ENCODE measurements around the gene PSD4.

Gene PSD4

GRCh38 chr2:113173542-113174375 is at the start of gene PSD4:
Gene PSD4 (plus strand): TSS chr2:113173971. CDS start chr2:113182457, 8,486 bp downstream.
- Histone ChIP-seq H3K27me3 (ENCODE audit: insufficient read depth, insufficient read length) (no peaks in the 10 kb centered on the region), H3K4me1 (ENCODE audit: insufficient read depth, insufficient read length) (peaks cover 13% of the 10 kb centered on the region), H3K36me3 (ENCODE audit: insufficient read depth, insufficient read length, low read length) (no peaks in the 10 kb centered on the region), H3K9me3 (ENCODE audit: insufficient read depth, low read length) (no peaks in the 10 kb centered on the region), H3K9ac (ENCODE audit: insufficient read length, low read depth) (no peak within 1 kb of the TSS), H3K4me3 (ENCODE audit: insufficient read length, low read depth) (no peak within 1 kb of the TSS)
- TF ChIP-seq ZNF274 (IDR thresholded peaks at IDR 0.05; ENCODE audit: low read depth, low read length) (no peak), YY1 (IDR thresholded peaks at IDR 0.05; ENCODE audit: insufficient read depth, insufficient read length) (no peak), SUZ12 (IDR thresholded peaks at IDR 0.05; ENCODE audit: extremely low read depth, insufficient read depth, insufficient read length) (no peak)
- DNase-seq (ENCODE audit: low read depth, low spot score) = no peak

- Histone ChIP-seq H3K9ac (ENCODE audit: insufficient read length, low read depth) (no peak overlapping the region), H3K36me3 (ENCODE audit: insufficient read depth, insufficient read length, low read length) (no peaks in the 10 kb centered on the region), H3K4me3 (ENCODE audit: insufficient read length, low read depth) (no peak overlapping the region), H3K9me3 (ENCODE audit: insufficient read depth, low read length) (no peaks in the 10 kb centered on the region), H3K4me1 (ENCODE audit: insufficient read depth, insufficient read length) (no peaks in the 10 kb centered on the region), H3K27me3 (ENCODE audit: insufficient read depth, insufficient read length) (peaks cover 3% of the 10 kb centered on the region)
- no peak for DNase-seq (ENCODE audit: low read depth, low spot score)
- no peak for TF ChIP-seq YY1 (IDR thresholded peaks at IDR 0.05; ENCODE audit: insufficient read depth, insufficient read length)
- TF ChIP-seq SUZ12 (IDR thresholded peaks at IDR 0.05; ENCODE audit: extremely low read depth, insufficient read depth, insufficient read length) = no peak
- no peak for TF ChIP-seq ZNF274 (IDR thresholded peaks at IDR 0.05; ENCODE audit: low read depth, low read length)
Measured at GRCh38 chr2:113124181-113124961, 49.4 kb upstream of the PSD4 start.

- Histone ChIP-seq H3K4me1 (ENCODE audit: insufficient read depth, insufficient read length) (no peaks in the 10 kb centered on the region), H3K36me3 (ENCODE audit: insufficient read depth, insufficient read length, low read length) (no peaks in the 10 kb centered on the region), H3K27me3 (ENCODE audit: insufficient read depth, insufficient read length) (peaks cover 3% of the 10 kb centered on the region), H3K4me3 (ENCODE audit: insufficient read length, low read depth) (no peak overlapping the region), H3K9ac (ENCODE audit: insufficient read length, low read depth) (no peak overlapping the region), H3K9me3 (ENCODE audit: insufficient read depth, low read length) (no peaks in the 10 kb centered on the region)
- no peak for DNase-seq (ENCODE audit: low read depth, low spot score)
- TF ChIP-seq YY1 (IDR thresholded peaks at IDR 0.05; ENCODE audit: insufficient read depth, insufficient read length) (no peak), SUZ12 (IDR thresholded peaks at IDR 0.05; ENCODE audit: extremely low read depth, insufficient read depth, insufficient read length) (no peak), ZNF274 (IDR thresholded peaks at IDR 0.05; ENCODE audit: low read depth, low read length) (no peak)
Measured at GRCh38 chr2:113124984-113125855, 48.6 kb upstream of the PSD4 start.

- TF ChIP-seq ZNF274 (IDR thresholded peaks at IDR 0.05; ENCODE audit: low read depth, low read length) (no peak), SUZ12 (IDR thresholded peaks at IDR 0.05; ENCODE audit: extremely low read depth, insufficient read depth, insufficient read length) (no peak), YY1 (IDR thresholded peaks at IDR 0.05; ENCODE audit: insufficient read depth, insufficient read length) (no peak)
- Histone ChIP-seq H3K36me3 (ENCODE audit: insufficient read depth, insufficient read length, low read length) (no peaks in the 10 kb centered on the region), H3K9me3 (ENCODE audit: insufficient read depth, low read length) (no peaks in the 10 kb centered on the region), H3K4me1 (ENCODE audit: insufficient read depth, insufficient read length) (no peaks in the 10 kb centered on the region), H3K4me3 (ENCODE audit: insufficient read length, low read depth) (no peak within 1 kb of the TSS), H3K9ac (ENCODE audit: insufficient read length, low read depth) (no peak within 1 kb of the TSS), H3K27me3 (ENCODE audit: insufficient read depth, insufficient read length) (no peaks in the 10 kb centered on the region)
- DNase-seq (ENCODE audit: low read depth, low spot score) = no peak
Measured at GRCh38 chr2:113126845-113127645, 46.7 kb upstream of the PSD4 start, which contains the start of gene IL1RN. Gene IL1RN (plus strand): TSS chr2:113127598. CDS start chr2:113127625, 27 bp downstream.

- Histone ChIP-seq H3K9me3 (ENCODE audit: insufficient read depth, low read length) (no peaks in the 10 kb centered on the region), H3K4me3 (ENCODE audit: insufficient read length, low read depth) (no peak overlapping the region), H3K4me1 (ENCODE audit: insufficient read depth, insufficient read length) (no peaks in the 10 kb centered on the region), H3K36me3 (ENCODE audit: insufficient read depth, insufficient read length, low read length) (no peaks in the 10 kb centered on the region), H3K9ac (ENCODE audit: insufficient read length, low read depth) (no peak overlapping the region), H3K27me3 (ENCODE audit: insufficient read depth, insufficient read length) (no peaks in the 10 kb centered on the region)
- DNase-seq (ENCODE audit: low read depth, low spot score) = no peak
- TF ChIP-seq ZNF274 (IDR thresholded peaks at IDR 0.05; ENCODE audit: low read depth, low read length) (no peak), YY1 (IDR thresholded peaks at IDR 0.05; ENCODE audit: insufficient read depth, insufficient read length) (no peak)
Measured at GRCh38 chr2:113127646-113128570, 45.9 kb upstream of the PSD4 start.

All from NT2/D1 (cell line).